GM21447 (cell line): ENCODE results near the gene ERVK3-1.
"Not testable (repeated sequence)": the region's sequence is repeated elsewhere in the genome, so short reads cannot be mapped to it uniquely, and the experiment has no call there.

Experiments used
- ATAC-seq: cut with Tn5 transposase; IDR thresholded peaks from one replicate; pipeline ENCODE4 v1.9.1; 2021; ENCODE audit not compliant: unreplicated experiment

ERVK3-1 gene

GRCh38 chr19:58338825-58339558 lies 33.8 kb downstream of the ERVK3-1 start:
- no peak for ATAC-seq

- ATAC-seq, result no peak
Measured at GRCh38 chr19:58345558-58345957, 40.4 kb downstream of the ERVK3-1 start.

GRCh38 chr19:58346961-58347929 lies 42.1 kb downstream of the ERVK3-1 start:
- ATAC-seq, result peak; percentile 93

- ATAC-seq, result not testable (repeated sequence)
Measured at GRCh38 chr19:58348080-58348479, 42.9 kb downstream of the ERVK3-1 start.

GRCh38 chr19:58349590-58349989 lies 44.4 kb downstream of the ERVK3-1 start:
- ATAC-seq, result no peak

GRCh38 chr19:58350001-58350861 lies 45.1 kb downstream of the ERVK3-1 start:
- no peak for ATAC-seq

- no peak for ATAC-seq
Measured at GRCh38 chr19:58350871-58351557, 45.8 kb downstream of the ERVK3-1 start.

- no peak for ATAC-seq
Measured at GRCh38 chr19:58351558-58351878, 46.3 kb downstream of the ERVK3-1 start.

- no peak for ATAC-seq
Measured at GRCh38 chr19:58351990-58352755, 47.0 kb downstream of the ERVK3-1 start.

GRCh38 chr19:58352760-58353671 lies 47.8 kb downstream of the ERVK3-1 start, which contains the start of gene A1BG:
A1BG (minus strand) TSS chr19:58353492; CDS start chr19:58353437, 55 bp downstream.
- no peak for ATAC-seq

- ATAC-seq, result no peak
Measured at GRCh38 chr19:58353717-58354477, 48.7 kb downstream of the ERVK3-1 start.

GRCh38 chr19:58354478-58355030 lies 49.4 kb downstream of the ERVK3-1 start:
- ATAC-seq, result no peak

GRCh38 chr19:58355215-58355796 lies 50.1 kb downstream of the ERVK3-1 start:
- ATAC-seq, result no peak

GRCh38 chr19:58355908-58356765 lies 51.0 kb downstream of the ERVK3-1 start:
- no peak for ATAC-seq

GRCh38 chr19:58356766-58357480 lies 51.7 kb downstream of the ERVK3-1 start:
- ATAC-seq, result no peak
